G401.6 (cell line): ENCODE measurements around the gene ICAM2.
"Not testable (repeated sequence)": the region's sequence is repeated elsewhere in the genome, so short reads cannot be mapped to it uniquely, and the experiment has no call there.

Experiments
- FAIRE-seq: peaks from 2 replicates; lab custom pipeline; 2012; peaks lifted over from hg19 to GRCh38; lab: Jason Lieb, UNC

The ICAM2 gene

GRCh38 chr17:64008830-64009229 lies 11.6 kb downstream of the ICAM2 start:
- no peak for FAIRE-seq

- no peak for FAIRE-seq
Measured at GRCh38 chr17:64008346-64008745, 12.1 kb downstream of the ICAM2 start.

GRCh38 chr17:64007838-64008282 lies 12.6 kb downstream of the ICAM2 start:
- no peak for FAIRE-seq

GRCh38 chr17:64007089-64007837 lies 13.2 kb downstream of the ICAM2 start:
- not testable (repeated sequence) for FAIRE-seq

- FAIRE-seq: no peak
Measured at GRCh38 chr17:64006361-64007088, 13.9 kb downstream of the ICAM2 start.

GRCh38 chr17:64005734-64006167 lies 14.7 kb downstream of the ICAM2 start:
- FAIRE-seq: no peak

- FAIRE-seq: no peak
Measured at GRCh38 chr17:64004903-64005733, 15.3 kb downstream of the ICAM2 start.

- no peak for FAIRE-seq
Measured at GRCh38 chr17:64004218-64004770, 16.1 kb downstream of the ICAM2 start.

- FAIRE-seq: no peak
Measured at GRCh38 chr17:64003526-64004121, 16.8 kb downstream of the ICAM2 start.

GRCh38 chr17:64002658-64003525 lies 17.5 kb downstream of the ICAM2 start:
- no peak for FAIRE-seq

GRCh38 chr17:64001763-64002529 lies 18.5 kb downstream of the ICAM2 start:
- FAIRE-seq: no peak

- FAIRE-seq: no peak
Measured at GRCh38 chr17:64001091-64001579, 19.3 kb downstream of the ICAM2 start.

GRCh38 chr17:63999680-64000531 lies 20.5 kb downstream of the ICAM2 start:
- FAIRE-seq: no peak

- no peak for FAIRE-seq
Measured at GRCh38 chr17:63998721-63999679, 21.4 kb downstream of the ICAM2 start.

- no peak for FAIRE-seq
Measured at GRCh38 chr17:63998050-63998720, 22.2 kb downstream of the ICAM2 start, which contains the start of gene PRR29. PRR29 (plus strand) TSS chr17:63998351; CDS start chr17:63998365, 14 bp downstream.

- FAIRE-seq: no peak
Measured at GRCh38 chr17:63997341-63998048, 22.9 kb downstream of the ICAM2 start.
